ENCODE data around the gene HDGFL3.

Gene HDGFL3

DNA sequence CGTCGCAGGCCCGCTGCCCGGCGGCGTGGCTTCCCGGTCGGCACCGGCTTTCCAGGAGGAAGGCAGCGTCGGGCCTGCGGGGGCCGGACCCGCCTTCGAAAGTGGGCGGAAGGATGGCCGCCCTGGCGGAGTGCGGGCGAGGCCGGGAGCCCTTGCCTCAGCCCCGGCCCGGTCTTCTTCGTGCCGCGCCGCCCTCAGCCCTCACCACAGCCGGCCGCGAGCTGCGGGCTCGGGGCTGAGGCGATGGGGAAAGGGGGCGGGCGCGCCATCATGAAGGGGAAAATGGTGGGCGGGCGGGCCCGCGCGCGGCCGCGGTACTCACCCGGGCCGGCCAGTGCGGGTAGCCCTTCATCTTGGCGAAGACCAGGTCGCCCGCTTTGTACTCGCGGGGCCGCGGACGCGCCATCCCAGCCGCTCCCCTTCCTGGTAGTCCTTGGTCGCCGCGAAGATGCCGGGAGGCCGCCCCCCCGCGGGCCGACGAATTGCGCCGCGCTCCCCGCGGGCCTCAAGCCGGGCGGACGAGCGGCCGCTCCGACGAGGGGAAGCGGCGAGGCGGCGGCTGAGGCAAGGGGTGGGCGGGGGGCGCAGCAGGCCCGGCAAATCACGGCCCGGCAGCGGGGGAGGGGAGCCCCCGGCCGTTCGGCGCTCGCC, 489 bp downstream of the HDGFL3 start (continued):
- TF ChIP-seq ZNF530 (tag by site-specific recombination; IDR thresholded peaks at IDR 0.05; ENCODE audit: low read depth) (no peak), SP7 (tag by site-specific recombination; IDR thresholded peaks at IDR 0.05) (peak; percentile 11; the same call in 1 of the 2 replicates), SCRT1 (tag by site-specific recombination; IDR thresholded peaks at IDR 0.05; ENCODE audit: borderline replicate concordance) (no peak), ZNF654 (tag by site-specific recombination; IDR thresholded peaks at IDR 0.05; ENCODE audit: low read depth) (no peak), ZNF785 (tag by site-specific recombination; IDR thresholded peaks at IDR 0.05) (no peak), ZNF366 (tag by site-specific recombination; conservative IDR thresholded peaks at IDR 0.05) (no peak), ZNF707 (tag by site-specific recombination; IDR thresholded peaks at IDR 0.05) (no peak), ZNF114 (tag by site-specific recombination; IDR thresholded peaks at IDR 0.05) (no peak), ZNF837 (tag by site-specific recombination; IDR thresholded peaks at IDR 0.05) (no peak), ZEB2 (tag by site-specific recombination; IDR thresholded peaks at IDR 0.05) (no peak), ZNF157 (tag by site-specific recombination; IDR thresholded peaks at IDR 0.05) (no peak), IKZF3 (tag by site-specific recombination; IDR thresholded peaks at IDR 0.05) (no peak), ZNF311 (tag by site-specific recombination; IDR thresholded peaks at IDR 0.05; ENCODE audit: borderline replicate concordance) (no peak), KLF16 (tag by site-specific recombination; IDR thresholded peaks at IDR 0.05) (peak; percentile 78; the same call in 1 of the 2 replicates), BCL11B (tag by site-specific recombination; IDR thresholded peaks at IDR 0.05; ENCODE audit: low read depth) (no peak), KLF1 (tag by site-specific recombination; IDR thresholded peaks at IDR 0.05) (0 out of 2 replicates have a peak, but pooled peaks have one; percentile 32), ZNF37A (tag by site-specific recombination; IDR thresholded peaks at IDR 0.05) (no peak), ZNF629 (tag by site-specific recombination; IDR thresholded peaks at IDR 0.05) (no peak), ZNF555 (tag by site-specific recombination; conservative IDR thresholded peaks at IDR 0.05) (no peak), MEIS1 (CRISPR knock-in tag; IDR thresholded peaks at IDR 0.05; ENCODE audit: borderline replicate concordance) (no peak), ZNF248 (tag by site-specific recombination; IDR thresholded peaks at IDR 0.05) (no peak), ZNF610 (tag by site-specific recombination; IDR thresholded peaks at IDR 0.05; ENCODE audit: borderline replicate concordance) (no peak), GLIS2 (tag by site-specific recombination; IDR thresholded peaks at IDR 0.05) (peak; percentile 62), ZNF48 (tag by site-specific recombination; IDR thresholded peaks at IDR 0.05) (no peak), ZNF626 (tag by site-specific recombination; IDR thresholded peaks at IDR 0.05) (no peak), ZNF184 (tag by site-specific recombination; IDR thresholded peaks at IDR 0.05) (no peak), ZNF10 (tag by site-specific recombination; IDR thresholded peaks at IDR 0.05) (no peak), OSR2 (tag by site-specific recombination; IDR thresholded peaks at IDR 0.05) (no peak), SALL2 (tag by site-specific recombination; IDR thresholded peaks at IDR 0.05; ENCODE audit: borderline replicate concordance) (no peak)
- TF ChIP-seq, protein P1, sequence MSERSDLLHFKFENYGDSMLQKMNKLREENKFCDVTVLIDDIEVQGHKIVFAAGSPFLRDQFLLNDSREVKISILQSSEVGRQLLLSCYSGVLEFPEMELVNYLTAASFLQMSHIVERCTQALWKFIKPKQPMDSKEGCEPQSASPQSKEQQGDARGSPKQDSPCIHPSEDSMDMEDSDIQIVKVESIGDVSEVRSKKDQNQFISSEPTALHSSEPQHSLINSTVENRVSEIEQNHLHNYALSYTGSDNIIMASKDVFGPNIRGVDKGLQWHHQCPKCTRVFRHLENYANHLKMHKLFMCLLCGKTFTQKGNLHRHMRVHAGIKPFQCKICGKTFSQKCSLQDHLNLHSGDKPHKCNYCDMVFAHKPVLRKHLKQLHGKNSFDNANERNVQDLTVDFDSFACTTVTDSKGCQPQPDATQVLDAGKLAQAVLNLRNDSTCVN (tag by site-specific recombination; optimal IDR thresholded peaks at IDR 0.05): peak; percentile 93
- TF ChIP-seq, protein P2, sequence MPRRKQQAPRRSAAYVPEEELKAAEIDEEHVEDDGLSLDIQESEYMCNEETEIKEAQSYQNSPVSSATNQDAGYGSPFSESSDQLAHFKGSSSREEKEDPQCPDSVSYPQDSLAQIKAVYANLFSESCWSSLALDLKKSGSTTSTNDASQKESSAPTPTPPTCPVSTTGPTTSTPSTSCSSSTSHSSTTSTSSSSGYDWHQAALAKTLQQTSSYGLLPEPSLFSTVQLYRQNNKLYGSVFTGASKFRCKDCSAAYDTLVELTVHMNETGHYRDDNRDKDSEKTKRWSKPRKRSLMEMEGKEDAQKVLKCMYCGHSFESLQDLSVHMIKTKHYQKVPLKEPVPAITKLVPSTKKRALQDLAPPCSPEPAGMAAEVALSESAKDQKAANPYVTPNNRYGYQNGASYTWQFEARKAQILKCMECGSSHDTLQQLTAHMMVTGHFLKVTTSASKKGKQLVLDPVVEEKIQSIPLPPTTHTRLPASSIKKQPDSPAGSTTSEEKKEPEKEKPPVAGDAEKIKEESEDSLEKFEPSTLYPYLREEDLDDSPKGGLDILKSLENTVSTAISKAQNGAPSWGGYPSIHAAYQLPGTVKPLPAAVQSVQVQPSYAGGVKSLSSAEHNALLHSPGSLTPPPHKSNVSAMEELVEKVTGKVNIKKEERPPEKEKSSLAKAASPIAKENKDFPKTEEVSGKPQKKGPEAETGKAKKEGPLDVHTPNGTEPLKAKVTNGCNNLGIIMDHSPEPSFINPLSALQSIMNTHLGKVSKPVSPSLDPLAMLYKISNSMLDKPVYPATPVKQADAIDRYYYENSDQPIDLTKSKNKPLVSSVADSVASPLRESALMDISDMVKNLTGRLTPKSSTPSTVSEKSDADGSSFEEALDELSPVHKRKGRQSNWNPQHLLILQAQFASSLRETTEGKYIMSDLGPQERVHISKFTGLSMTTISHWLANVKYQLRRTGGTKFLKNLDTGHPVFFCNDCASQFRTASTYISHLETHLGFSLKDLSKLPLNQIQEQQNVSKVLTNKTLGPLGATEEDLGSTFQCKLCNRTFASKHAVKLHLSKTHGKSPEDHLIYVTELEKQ (tag by site-specific recombination; IDR thresholded peaks at IDR 0.05; ENCODE audit: borderline replicate concordance): no peak
- TF ChIP-seq, protein P3, sequence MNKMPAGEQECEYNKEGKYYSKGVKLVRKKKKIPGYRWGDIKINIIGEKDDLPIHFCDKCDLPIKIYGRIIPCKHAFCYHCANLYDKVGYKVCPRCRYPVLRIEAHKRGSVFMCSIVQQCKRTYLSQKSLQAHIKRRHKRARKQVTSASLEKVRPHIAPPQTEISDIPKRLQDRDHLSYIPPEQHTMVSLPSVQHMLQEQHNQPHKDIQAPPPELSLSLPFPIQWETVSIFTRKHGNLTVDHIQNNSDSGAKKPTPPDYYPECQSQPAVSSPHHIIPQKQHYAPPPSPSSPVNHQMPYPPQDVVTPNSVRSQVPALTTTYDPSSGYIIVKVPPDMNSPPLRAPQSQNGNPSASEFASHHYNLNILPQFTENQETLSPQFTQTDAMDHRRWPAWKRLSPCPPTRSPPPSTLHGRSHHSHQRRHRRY (tag by site-specific recombination; IDR thresholded peaks at IDR 0.05): no peak
- TF ChIP-seq, protein P4, sequence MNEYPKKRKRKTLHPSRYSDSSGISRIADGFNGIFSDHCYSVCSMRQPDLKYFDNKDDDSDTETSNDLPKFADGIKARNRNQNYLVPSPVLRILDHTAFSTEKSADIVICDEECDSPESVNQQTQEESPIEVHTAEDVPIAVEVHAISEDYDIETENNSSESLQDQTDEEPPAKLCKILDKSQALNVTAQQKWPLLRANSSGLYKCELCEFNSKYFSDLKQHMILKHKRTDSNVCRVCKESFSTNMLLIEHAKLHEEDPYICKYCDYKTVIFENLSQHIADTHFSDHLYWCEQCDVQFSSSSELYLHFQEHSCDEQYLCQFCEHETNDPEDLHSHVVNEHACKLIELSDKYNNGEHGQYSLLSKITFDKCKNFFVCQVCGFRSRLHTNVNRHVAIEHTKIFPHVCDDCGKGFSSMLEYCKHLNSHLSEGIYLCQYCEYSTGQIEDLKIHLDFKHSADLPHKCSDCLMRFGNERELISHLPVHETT (tag by site-specific recombination; IDR thresholded peaks at IDR 0.05): no peak
